NCI-H2171 (cell line): ENCODE measurements around the gene RAB11A.

ENCODE experiments used
- DNase-seq: peaks from one replicate; lab custom pipeline; 2025; lab: John Stamatoyannopoulos, UW

RAB11A gene

DNA sequence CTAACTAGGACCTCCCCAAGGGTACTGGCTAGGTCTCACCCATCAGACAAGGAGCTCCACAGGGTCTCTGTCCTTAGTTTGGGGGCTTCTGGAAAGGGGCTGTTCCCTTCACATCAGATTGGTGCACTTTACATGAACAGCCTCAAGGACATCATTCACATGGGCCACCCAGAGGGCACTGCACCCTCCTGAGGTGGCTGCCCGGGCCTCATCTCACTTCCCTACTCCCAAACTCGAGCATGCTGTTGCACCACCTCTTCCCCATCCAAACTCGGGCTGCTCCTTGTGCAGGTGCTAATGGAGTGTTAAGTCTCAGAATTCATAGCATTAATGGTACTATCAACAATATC is 48.1 kb downstream of the RAB11A start:
- no peak for DNase-seq

DNA sequence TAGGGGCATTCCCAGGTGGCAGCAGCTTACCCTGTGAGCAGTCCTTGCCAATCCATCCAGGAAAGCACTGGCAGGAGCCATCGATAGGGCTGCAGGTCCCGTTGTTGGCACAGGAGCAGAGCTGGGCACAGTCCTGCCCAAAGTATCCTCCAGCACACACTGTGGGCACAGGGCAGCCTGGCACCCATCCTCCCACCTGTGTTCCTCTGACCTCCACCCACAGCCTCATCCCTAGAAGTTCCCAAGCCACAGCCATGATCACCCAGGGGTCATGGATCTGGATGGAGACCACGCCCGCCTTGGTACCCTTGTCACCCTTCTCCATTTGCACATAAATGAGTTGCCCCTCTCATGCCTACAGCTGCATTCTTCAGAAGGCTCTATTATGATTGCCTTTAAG is 48.6 kb downstream of the RAB11A start:
- DNase-seq = no peak

DNA sequence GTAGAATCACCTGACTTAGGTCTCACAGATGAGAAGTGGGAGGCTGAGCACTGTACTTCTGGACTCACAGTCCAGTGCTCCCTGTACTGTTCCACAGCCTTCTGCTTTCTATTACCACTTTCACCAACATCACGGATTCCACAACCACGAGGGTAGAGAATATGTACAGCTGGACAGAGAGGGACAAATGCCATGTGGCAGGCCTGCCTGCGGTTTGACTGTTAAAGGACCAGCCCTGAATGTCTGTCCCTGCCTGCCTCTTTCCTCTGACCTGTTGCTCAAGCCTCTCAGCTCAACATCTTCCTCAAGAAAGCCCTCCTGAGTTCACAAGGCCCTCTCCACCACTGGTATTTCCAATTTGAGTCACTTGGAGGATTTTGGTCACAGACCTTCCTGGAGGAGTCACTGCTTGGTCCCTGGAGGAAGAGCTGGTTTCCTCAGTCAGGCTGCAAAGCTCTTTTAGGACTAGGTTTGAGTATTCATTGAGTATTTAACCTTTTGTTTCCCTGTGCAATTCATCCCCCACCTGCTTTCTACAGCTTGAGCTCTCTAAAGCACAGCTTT is 49.1 kb downstream of the RAB11A start:
- no peak for DNase-seq

DNA sequence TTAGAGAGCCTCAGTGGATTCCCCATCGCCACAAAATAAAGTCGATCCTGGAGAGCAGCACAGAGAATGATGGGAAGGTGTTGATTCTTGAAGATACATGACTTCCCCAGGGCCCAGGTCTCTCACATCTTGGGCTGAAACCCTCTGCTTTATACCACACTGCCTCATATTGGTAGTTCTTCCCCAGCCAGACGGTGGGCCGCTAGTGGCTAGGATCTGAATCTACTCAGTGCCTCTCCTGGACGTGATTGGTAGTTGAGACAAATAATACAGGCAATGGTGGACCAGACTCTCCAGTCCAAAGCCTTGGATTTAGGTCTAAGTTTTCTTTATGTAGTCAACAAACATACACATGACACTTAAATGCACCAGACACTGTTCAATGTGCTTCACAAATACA is 49.7 kb downstream of the RAB11A start:
- DNase-seq = no peak

DNA sequence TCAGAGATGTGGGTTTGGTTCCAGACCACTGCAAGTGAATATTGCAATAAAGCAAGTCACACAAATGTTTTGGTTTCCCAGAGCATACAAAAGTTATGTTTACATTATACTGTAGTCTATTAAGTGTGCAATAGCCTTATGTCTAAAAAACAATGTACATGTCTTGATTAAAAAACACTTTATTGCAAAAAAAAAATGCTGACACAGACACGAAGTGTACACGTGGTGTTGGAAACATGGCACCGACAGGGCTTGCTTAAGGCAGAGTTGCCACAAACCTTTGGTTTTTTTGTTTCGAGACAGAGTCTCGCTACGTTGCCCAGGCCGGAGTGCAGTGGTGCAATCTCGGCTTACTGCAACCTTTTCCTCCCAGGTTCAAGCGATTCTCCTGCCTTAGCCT is 50.1 kb downstream of the RAB11A start:
- DNase-seq = no peak

DNA sequence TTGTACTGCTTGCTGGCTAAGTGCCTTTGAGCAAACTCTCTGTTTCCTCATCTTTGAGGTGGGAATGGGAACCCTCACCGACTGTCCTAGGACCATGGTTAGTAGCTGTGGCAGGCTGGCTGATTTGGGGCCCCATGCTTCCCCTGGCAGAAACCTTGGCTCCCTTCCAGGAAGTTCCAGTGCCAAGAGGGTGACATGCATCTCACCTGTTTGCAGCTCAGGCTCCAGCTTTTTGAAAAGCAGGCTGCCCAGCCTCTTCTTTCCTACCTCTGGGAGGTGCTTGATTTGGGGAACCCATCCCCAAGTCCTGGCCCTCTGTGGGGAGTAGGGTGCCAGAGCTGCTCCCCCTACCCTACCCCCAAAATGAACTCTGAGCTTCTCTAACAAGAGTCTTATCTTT is 50.8 kb downstream of the RAB11A start:
- peak; percentile 31 for DNase-seq

DNA sequence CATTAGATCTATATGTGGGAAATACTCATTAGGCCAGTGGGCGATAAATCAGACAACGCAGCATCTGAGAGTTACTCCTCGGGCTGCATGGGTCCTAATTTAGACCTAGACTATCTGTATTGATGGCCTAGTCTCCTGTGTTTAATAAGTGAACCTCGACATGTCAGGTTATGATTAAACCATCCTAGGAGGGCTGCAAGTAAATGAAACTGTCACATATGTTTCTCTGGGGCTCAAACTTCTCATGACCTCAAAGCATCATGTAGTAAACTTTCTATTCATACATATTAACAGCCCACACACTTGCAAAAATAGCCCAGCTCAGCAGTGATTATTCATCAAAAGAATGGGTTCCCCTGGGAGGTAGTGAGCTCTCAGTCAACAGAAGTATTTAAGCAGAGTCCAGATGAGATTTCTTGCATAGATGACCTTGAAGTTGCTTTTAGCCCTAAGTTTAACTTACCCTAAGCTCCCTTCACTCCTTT is 51.6 kb downstream of the RAB11A start:
- no peak for DNase-seq

DNA sequence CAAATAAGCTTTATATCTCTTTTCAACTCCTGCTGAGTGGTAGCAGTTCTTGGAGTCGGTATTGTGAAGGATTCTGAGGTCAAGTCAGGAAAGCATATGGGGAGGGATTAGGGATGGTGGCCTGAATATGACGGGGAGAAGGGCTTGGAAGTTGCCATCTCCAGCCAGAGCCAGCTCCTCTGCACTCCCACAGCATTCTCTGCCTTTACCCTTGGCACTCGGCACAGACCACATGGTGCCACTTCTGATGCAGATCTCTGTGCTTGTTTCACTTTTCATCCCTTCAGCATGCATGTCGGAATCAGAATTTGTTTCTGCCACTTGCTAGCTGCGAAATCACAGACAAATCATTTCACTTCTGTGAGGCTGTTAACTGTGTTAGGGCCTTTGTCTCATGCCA is 52.5 kb downstream of the RAB11A start:
- DNase-seq = no peak

DNA sequence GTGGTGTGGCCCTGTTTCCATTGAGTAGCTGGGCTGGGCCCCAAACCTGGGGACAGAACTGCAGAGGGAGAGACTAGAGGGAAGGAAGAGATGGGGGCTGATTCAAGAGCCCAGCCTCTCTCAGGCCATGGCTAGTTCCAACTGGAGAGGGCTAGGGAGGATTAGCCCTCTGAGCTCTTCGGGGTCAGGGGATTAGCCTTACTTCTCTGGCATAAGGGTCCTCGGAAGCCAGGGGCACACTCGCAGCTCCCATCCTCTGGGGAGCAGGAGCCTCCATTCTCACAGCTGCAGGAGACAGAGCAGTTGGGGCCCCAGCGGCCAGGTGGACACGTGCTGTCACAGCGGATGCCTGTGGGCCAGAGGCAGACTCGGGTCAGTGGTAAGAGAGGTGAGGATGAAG is 53.3 kb downstream of the RAB11A start:
- no peak for DNase-seq

DNA sequence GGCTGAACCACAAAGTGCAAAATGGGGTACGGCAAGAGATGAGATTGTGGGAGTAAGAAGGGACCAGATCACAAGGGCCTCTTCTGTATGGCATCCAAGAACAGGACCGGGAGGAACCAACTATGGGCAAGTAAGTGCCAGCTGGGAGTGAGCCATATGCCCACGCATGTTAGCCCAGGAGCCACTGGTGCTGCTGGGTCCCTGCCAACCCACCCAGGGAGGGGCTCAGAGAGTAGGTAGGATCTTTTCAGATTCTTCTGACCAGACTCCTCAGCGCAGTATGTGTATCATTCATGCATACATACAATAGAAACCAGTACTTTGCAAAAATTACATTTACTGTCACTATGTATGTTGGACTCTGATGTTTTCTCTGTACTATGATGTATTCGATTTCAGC is 54.0 kb downstream of the RAB11A start:
- no peak for DNase-seq

DNA sequence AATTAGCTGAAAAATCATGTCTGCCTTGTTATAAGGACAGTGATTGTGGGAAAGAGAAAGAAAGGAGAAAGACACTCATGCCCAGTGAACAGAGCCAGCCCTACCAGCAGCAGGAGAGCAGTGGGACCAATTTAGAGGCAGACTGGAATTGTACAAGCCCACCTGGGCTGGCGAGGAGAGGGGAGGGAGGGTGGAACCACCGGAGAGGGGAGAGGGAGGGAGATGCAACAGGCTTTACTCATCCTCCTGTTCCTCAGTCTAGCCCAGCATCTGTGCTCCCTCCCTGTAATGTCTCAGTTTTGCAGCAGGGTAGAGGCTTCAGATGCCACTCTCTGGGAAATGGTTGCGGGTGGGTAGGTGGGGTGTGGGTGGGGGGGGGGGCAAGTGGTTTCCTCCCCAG is 54.7 kb downstream of the RAB11A start:
- no peak for DNase-seq

DNA sequence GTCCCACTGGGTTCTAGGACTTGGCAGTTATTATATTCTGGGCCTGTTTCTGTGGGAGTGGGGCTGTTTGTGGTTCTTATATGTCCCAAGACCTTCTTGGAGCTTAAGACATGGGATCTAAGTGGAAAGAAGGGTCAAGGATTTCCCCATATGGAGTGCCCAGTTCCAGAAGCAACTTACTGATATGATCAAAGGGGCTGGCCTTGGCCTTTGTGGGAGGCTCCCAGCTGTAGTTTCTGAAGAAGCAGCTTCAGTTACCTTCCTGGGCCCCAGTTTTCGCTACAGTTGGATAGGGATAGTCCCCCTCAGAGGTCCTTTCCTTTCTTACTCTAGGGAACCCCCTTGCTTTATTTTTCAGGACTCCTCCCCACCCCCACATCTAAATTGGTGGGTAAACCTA is 56.0 kb downstream of the RAB11A start:
- DNase-seq = no peak

DNA sequence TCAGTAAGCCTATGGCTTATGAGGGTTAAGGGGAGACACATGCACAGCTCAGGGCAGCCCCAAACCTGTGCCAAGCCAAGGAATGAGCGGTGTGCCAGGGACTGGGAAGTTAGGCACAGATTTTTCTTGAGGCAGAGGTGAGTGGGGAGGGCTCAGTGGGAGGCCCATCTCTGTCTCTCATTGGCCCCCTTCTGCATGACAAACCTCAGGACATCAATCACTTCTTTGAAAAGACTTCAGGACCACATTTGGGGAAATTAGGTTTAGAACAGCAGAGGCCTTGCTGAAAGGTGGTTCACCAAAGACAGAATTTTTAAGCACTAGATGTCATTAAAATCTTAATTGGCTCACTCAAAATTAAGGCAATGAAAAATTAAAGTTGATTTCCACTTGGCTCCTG is 57.2 kb downstream of the RAB11A start:
- DNase-seq = no peak

DNA sequence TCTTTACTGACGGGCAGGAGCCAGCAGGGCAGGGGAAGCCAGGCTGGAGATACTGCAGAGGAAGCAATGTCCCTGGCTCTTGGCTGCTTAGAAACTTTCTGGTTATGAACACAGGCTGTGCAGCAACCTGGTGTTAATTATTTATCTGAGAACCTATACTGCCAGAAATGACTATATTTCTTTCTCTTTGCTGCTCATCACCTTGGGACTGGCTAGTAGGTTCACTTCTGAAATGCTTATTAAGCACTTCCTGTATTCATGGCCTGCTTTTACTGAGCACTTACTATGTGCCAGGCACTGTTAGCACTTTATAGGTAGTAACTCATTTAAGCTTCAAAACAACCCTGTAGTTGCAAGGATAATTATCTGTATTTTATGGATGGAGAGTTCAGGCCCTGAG is 57.6 kb downstream of the RAB11A start:
- no peak for DNase-seq

DNA sequence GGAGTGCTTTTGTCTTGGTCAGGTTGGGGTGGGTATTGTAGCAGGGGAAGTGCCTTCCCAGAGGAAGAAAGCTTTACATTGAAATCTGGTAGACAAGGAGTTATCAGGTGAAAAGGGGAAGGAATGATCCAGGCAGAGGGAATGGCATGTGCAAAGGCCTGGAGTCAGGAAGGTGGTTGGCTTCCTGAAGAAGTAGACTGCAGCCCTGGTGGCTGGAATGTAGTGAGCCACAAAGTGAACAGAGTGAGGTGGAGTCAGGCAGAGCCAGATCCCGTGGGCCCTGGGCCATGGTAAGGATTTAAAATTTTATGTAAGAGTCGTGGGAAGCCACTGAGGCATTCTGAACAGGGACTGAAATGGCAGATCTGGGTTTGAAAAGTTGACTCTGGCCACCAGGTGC is 58.3 kb downstream of the RAB11A start:
- no peak for DNase-seq

DNA sequence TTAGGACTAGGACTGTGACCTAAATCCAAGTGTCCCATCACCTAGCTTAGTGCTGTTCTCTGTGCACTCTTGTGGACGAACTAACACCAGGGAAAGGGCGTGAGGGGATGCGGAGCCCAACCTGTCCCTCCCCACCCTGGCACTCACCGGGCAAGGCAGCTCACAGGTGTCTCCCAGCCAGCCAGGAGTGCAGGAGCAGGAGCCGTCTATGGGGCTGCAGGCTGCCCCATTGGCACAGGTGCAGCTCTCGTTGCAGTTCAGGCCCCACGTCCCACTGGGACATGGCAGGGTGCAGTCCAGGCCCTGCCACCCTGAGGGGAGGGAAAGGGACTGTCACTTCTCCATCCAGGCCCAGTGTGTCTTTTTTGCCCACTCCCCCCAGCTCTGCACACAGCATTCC is 60.3 kb downstream of the RAB11A start:
- no peak for DNase-seq

DNA sequence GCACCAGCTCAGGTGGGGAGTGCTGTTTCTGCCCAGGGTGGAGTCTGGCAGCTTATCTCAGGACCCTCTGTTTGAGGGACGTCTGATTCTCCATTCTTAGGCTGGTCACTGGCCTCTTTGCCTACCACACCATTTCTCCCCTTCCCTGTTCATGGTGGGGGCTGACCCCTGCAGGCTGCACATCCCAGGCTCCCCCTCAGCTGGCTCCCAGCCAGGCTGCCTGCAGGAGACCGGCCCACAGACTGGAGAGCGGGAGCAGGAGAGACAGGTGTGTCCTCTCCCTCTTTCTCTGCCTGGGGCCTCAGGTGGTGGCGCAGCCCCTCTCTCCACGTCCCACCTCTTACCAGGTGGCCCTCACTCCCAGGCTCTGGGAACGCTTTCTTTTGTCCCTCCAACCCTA is 60.8 kb downstream of the RAB11A start:
- peak; percentile 47 for DNase-seq

DNA sequence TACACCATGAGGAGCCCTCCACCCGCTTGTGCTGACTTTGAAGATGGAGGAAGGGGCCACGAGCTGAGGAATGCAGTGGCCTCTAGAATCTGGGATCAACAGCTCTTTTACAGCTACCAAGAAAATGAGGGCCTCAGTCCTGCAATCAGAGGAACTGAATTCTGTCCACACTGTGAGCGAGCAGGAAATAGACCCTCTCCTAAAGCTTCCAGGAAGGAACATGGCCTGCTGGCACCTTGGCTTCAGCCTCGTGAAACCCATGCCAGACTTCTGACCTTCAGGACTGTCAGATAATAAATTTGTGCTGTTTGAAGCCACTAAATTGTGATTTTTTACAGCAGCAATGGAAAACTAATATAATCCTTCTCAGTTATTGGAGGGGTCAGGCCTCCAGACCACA is 61.9 kb downstream of the RAB11A start:
- no peak for DNase-seq

DNA sequence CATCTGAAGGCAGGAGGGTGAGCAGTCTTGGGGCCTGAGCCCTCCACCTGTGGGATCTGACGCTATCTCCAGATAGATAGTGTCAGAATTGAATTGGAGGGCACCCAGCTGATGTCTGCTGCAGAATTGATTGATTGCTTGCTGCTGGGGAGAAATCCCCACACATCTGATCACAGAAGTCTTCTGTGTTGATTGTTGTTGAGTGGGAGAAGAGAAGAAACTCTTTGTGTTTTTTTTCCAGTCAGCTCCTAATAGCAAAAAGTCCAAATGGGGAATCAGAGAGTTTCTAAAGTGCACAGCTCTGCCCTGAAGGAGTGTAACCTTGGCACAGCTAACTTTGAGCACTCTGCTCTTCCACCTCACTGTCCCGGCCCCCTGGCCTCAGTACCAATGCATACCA is 66.1 kb downstream of the RAB11A start:
- no peak for DNase-seq

DNA sequence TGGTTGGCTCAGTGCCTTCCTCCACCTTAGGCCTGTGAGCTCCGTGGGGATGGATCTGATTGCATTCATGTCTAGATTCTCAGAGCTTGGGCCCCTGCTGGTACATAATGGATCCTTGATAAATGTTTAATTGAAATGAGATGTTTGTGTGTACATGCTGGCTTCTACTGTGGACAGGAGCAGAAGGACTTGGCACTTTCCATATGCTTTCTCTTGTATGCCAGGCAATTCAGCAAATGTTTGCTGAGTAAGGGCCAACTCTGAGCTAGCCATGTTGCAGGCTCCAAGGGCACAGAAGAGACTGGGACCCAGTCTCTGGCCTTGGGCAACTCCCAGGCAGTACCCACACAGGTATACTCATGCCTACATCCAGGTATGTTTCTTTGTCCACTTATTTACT is 67.0 kb downstream of the RAB11A start:
- DNase-seq = no peak

DNA sequence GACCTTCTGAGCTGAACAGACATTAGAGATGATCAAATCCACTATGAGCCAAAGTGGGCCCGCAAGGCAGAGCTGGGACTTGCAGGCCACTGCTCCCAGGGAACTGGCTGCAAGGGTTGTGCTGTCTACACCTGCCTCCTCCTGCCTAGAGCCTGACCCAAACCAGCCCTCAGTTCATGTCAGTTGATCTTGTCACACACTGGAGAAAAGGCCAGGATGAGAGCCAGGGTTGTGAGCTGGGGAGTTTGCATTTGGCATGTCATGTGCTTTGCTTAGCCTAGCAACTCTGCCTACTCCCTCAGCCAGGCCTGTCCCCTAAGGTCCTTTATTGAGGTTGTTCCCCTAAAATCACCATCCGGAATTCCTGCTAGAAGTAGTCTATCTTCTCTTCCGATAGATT is 67.8 kb downstream of the RAB11A start:
- no peak for DNase-seq

DNA sequence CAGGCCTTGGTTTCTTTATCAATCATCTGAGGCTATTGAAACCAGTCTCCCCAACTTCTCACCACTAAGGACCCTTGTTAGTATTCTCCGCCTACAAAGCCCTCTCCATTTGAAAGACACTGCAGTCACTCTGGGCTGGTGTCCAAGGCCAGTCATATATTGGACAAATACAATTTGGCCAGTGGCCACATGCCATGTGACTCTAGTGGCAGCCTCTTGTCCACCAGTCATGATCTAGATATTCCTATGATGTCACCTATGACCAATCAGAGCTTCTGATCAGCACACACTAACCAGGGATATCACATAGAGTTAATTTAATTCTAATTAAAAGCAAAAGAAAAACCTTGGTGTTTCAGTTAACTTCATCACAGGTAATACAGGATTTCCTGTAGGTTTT is 68.2 kb downstream of the RAB11A start:
- no peak for DNase-seq

DNA sequence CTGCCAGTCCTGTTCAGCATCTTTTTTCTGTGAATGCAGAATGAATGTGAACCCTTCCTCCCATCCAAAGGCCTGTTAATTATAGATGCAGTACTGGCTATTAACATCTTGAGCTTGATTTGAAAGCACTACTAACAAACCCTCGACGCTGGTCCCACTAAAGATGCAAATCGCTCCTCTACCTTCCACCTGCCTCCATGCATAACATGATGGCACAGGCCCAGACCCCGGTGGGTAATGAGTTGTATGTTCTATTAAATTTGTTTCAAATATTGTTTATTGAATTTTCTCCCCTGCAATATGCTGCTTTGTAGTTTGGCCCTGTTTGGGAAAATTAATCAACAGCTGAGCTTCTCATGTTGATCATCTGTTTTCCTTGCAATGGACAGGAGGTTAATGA is 69.3 kb downstream of the RAB11A start:
- no peak for DNase-seq

DNA sequence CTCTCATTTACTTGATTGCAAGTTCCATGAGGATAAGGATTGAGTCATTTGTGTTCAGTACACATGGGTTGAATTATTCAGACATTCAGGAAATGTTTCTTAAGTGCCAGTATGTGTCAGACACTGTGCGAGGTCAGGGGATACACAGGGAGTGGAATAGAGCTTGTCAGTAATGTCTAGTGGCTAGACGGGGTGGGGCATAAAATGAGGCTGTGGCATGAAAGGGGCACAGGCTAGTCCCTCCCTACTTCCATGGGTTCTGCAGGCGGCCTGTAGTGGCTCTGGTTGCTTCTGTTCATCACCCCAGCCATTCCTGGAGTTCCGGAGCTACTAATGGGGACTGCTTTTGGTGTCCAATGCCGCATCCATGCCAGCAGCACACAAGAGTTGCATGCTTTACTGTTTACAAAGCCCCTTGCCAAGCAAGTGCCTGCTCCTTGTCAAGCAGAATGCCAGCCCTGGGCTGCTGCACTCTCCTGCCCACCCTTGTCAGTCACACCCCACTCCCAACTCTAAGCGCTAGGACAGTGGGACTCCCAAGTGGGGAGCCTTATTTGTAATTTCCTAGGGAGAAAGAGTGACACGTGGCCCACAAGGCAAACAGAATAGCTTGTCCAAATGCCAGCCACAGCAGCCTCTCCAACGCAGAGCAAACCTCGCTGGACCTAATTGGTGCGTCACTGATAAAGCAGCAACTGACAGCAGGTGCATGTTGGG is 70.8 kb downstream of the RAB11A start:
- no peak for DNase-seq

DNA sequence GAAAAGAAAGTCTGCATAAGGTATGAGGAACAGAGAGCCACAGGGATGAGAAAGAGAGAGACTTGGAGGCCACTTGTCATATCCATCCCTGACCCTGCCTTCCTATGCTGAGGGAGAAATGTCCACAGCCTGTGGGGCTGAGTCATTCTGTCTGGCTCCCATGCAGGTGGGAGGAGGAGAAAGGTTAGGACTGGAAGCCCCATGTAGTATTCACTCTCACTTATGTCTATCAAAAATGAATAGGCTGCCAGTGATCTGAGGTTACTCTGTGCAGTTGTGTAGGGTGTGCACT is 71.3 kb downstream of the RAB11A start:
- no peak for DNase-seq
